Body of pancreas (tissue), 4 donors: ENCODE results near the gene PSMD6.

Experiments
- POLR2A ChIP-seq, 3 donors: fragments of 450-650 bp; IDR thresholded peaks; one replicate each; pipeline ENCODE4 v1.6.1; 2016; ENCODE audit warnings: antibody characterized with exemption in 3 of 3, mild to moderate bottlenecking in 2 of 3
- TF ChIP-seq, protein P1 (sequence below), 7 experiments: fragments of 450-650 bp in 4 of 7; fragments of 200-600 bp in 3 of 7; sonication (generic) in 3 of 7; IDR thresholded peaks; one replicate each; pipeline ENCODE4 v1.5.1; 2016 to 2019; ENCODE audit warnings: antibody characterized with exemption in 7 of 7

GRCh38 chr3:63976872-63977200 is 46.5 kb downstream of the PSMD6 start:
- TF ChIP-seq, protein P1, sequence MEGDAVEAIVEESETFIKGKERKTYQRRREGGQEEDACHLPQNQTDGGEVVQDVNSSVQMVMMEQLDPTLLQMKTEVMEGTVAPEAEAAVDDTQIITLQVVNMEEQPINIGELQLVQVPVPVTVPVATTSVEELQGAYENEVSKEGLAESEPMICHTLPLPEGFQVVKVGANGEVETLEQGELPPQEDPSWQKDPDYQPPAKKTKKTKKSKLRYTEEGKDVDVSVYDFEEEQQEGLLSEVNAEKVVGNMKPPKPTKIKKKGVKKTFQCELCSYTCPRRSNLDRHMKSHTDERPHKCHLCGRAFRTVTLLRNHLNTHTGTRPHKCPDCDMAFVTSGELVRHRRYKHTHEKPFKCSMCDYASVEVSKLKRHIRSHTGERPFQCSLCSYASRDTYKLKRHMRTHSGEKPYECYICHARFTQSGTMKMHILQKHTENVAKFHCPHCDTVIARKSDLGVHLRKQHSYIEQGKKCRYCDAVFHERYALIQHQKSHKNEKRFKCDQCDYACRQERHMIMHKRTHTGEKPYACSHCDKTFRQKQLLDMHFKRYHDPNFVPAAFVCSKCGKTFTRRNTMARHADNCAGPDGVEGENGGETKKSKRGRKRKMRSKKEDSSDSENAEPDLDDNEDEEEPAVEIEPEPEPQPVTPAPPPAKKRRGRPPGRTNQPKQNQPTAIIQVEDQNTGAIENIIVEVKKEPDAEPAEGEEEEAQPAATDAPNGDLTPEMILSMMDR (IDR thresholded peaks at IDR 0.05): no peak
- no peak for TF ChIP-seq POLR2A (IDR thresholded peaks at IDR 0.05)
